Measurements from ENCODE around the gene NELL1. TPM values are rescaled to one million over a fixed set of nuclear protein-coding genes. Genes with fewer than 3 reads are reported as not detected.

The NELL1 gene
- total RNA-seq, 1 experiment from 2014 or later, result not detected

DNA sequence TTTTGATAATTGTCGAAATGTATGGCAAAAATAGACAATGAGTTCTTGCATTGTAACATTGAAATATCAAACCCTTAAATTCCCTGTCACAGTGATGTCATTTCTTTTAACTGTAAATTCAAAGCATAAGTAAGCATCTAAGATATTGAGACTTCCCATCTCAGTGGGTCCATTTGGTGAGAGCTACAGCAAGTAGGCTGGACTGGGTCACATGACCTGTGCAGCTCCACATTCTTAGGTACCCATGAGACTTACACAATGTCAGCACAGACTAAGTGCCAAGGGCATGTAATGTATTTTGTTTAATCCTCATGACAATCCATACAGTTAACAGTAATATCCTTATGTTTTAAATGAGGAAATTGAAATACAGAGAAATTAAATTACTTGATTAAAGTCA is 210.7 kb downstream of the NELL1 start:
- Histone ChIP-seq H3K27me3 (no peaks in the 10 kb centered on the region), H3K36me3 (no peaks in the 10 kb centered on the region), H3K4me3 (no peak overlapping the region), H3K9me3 (no peaks in the 10 kb centered on the region)
- no peak for DNase-seq

DNA sequence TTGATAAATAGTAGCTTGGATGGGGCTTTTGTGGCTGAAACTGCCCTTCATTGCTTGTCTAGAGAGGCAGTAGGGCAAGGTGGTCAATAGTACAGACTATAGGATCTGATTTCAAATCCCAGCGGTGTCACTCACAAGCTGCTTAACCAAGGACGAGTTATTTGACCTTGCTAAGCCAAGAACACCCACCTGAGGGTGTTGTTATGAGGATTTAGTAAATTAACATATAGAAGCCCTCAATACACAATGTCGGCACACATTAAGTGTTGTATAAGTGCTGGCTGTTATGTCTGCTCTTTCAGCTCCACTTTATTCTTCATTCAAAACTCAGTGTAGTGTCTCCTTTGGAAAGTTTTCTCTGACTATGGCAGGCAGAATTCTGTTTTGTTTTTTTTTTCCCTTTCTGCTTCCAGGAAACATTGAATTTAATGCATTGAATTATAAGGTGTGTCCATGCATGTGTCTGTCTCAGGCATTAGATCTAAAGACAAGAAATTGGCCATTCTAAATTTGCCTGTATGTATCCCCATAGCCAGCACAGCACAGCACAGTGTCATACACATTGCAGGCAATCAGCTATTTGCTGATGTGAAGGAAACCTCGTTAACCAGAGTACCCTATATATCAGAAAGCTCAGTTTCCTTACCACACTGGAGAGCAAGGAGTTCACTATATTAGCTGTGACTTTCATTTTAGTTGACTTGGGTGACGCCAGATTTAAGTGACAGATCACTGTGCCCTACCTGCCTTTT is 212.1 kb downstream of the NELL1 start:
- H3K9me3 ChIP-seq, result no peaks in the 10 kb centered on the region
- DNase-seq, result no peak
- no peaks in the 10 kb centered on the region for H3K36me3 ChIP-seq
- H3K27me3 ChIP-seq, result no peaks in the 10 kb centered on the region
- H3K4me3 ChIP-seq, result no peak overlapping the region

DNA sequence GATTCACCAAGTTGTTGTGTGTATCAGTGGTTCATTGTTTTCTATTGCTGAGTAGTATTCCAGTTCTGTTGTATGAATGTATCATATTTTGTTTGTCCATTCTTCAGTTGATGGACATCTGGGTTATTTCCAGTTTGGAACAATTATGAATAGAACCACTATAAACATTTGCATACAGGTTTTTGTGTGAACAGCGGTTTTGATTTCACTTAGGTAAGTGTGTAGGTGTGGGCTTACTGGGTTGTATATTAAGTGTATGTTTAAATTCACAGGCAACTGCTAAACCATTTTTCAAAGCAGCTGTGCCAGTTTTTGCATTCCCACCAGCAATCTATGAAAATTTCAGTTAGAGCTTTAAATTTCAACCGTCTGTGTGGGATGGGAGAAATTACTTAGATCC is 217.8 kb downstream of the NELL1 start:
- Histone ChIP-seq H3K9me3 (no peaks in the 10 kb centered on the region), H3K27me3 (no peaks in the 10 kb centered on the region), H3K36me3 (no peaks in the 10 kb centered on the region), H3K4me3 (no peak overlapping the region)
- DNase-seq, result no peak

DNA sequence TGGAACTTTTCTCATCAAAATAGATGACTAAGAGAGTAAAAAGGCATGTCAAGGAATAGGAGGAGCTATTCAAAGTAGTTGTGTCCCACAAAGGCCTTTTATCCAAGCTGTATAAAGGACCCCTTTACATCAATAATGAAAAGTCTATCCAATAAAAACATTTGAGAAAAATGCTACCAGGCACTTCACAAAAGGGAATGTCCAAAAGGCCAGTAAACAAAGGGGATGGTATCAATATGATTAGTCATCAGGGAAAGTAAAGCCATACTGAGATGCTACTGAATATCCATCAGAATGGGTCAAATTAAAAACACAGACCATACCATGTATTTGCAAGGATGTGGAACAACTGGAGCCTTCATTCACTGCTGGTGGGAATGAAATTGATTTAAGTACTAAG is 224.9 kb downstream of the NELL1 start:
- Histone ChIP-seq H3K9me3 (no peaks in the 10 kb centered on the region), H3K36me3 (no peaks in the 10 kb centered on the region), H3K4me3 (no peak overlapping the region), H3K27me3 (no peaks in the 10 kb centered on the region)
- DNase-seq, result no peak

DNA sequence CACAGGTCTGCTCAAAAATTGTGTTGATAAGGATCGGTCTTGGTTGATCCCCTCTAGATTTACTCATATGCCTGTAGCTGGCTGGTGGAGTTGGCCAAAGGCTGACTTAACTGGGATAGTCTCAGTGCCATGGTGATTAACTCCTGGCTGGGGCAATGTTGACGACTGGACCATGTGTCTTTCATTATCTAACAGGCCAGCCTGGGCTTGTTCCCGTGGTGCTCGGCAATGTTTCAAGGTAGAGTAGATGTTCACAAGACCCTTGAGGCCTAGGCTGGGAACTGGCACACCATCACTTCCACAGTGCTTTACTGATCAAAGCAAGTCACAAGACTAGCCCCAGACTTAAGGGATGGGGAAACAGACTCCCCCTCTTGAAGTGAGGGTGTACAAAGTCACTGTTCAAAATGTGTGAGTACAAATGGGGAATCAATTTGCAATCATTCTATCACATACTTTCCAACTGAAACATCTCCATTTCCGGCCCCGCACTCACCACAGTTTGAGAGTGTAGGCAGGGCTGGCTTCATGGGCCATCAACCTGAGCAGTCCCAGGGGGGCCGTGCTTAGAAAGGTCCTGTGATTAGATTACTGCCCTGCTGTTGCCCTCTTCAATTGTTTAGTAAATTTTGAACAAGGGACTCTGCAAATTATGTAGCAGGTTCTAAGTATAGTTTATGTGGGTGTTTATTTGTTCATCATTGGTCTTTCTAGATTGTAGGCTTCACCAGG is 240.8 kb downstream of the NELL1 start:
- Histone ChIP-seq H3K9me3 (no peaks in the 10 kb centered on the region), H3K27me3 (no peaks in the 10 kb centered on the region), H3K36me3 (no peaks in the 10 kb centered on the region), H3K4me3 (no peak overlapping the region)
- no peak for DNase-seq

DNA sequence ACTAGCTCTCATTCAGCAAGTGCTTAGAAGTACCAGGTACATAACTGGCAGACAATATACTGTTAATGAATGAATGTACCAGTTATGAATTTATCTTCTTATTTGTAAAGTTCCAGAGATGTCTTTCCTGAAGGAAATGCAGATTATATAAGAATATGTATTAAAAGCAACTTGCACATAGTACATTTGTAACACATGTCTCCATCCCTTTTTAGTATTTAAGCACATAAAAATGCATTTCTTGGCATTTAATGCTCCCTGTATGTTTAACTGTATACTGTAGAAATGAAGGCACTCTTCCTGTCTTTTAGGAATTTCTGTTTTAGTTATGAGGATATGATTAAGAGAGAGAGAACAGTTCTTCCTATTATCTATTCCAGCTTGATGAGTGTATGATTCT is 241.3 kb downstream of the NELL1 start:
- H3K27me3 ChIP-seq, result no peaks in the 10 kb centered on the region
- DNase-seq, result no peak
- no peaks in the 10 kb centered on the region for H3K9me3 ChIP-seq
- H3K4me3 ChIP-seq, result no peak overlapping the region
- no peaks in the 10 kb centered on the region for H3K36me3 ChIP-seq

DNA sequence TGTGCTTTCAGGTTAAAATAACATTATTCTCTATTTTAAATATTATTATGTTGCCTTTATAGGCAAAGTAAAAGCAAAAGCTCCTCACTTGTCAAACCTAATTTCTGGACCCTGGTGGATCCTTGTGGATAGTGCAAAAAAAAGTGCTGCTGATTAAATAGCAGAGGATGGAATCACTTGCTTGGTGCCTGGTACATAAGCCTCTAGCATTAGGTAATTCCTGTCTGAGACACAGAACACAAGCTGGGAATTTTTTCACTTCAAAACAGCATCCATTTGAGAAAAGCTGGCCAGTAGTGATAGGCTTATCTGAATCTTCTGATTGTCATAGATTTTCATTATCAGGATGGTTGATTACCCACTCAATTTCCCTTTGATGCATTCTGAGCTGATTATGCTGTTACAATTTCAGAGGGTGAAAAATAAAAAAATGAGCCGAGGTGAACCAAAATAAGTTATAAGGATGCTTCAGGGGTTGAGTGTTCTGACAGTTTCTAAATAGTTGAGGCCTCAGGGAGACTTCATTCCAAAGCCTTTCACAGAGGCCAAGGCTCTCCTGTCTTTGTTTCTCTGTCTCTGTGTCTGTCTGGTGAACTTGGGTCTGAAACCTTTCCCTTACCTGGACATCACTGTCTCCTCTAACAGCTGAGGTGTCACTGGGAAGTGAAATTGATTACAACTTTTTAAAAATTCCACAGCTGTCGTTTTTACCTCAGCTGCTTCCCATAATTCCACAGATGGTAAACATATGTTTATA is 242.9 kb downstream of the NELL1 start:
- H3K9me3 ChIP-seq, result no peaks in the 10 kb centered on the region
- no peaks in the 10 kb centered on the region for H3K27me3 ChIP-seq
- no peaks in the 10 kb centered on the region for H3K36me3 ChIP-seq
- no peak overlapping the region for H3K4me3 ChIP-seq
- DNase-seq, result no peak

DNA sequence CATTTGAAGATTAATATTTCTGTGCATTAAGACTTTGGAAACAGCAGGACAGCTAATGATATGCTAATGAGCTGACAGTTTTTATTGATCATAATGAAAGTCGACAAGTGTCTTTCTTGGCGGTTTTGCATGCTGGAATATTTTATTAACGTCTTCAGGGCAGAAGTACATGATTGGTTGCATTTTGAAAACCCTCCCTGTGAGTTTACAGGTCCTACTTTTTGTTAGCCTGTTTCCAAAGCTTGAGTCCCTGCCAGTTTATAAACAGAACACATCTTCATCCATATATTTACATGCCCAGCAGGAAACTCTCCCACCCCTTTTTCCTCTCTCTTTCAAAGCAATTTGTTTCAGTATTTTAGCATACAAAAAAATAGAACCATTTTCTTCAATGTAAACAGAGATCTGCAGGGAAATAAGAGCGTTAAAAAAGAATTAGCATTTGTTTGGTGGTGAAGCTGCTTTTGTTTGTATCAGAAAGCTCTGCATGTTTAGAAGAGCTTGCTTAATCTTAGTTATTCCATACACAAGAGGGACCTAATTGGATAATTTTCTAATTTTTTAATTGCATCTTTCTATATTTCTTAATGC is 243.6 kb downstream of the NELL1 start:
- no peak for DNase-seq
- Histone ChIP-seq H3K27me3 (no peaks in the 10 kb centered on the region), H3K9me3 (no peaks in the 10 kb centered on the region), H3K4me3 (no peak overlapping the region), H3K36me3 (no peaks in the 10 kb centered on the region)

DNA sequence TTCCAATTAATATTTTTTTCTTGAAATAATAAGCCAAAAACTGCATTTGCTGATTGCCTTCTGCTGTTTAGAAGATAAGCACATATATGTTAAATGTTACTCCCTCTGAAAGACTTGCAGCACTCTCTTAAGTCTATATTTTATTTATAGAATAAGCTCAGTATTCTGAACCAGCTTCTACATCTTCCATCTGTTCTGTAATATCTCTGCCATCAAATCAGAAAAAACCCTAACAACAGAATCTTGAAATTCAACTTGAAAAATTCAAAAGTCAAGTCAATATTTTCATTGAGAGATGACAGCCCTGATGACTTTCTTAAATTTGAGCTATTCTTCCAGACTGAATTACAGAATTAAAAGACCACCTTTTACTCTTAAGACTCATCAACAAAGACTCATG is 247.9 kb downstream of the NELL1 start:
- no peak overlapping the region for H3K4me3 ChIP-seq
- DNase-seq, result no peak
- no peaks in the 10 kb centered on the region for H3K27me3 ChIP-seq
- H3K36me3 ChIP-seq, result no peaks in the 10 kb centered on the region
- H3K9me3 ChIP-seq, result no peaks in the 10 kb centered on the region

DNA sequence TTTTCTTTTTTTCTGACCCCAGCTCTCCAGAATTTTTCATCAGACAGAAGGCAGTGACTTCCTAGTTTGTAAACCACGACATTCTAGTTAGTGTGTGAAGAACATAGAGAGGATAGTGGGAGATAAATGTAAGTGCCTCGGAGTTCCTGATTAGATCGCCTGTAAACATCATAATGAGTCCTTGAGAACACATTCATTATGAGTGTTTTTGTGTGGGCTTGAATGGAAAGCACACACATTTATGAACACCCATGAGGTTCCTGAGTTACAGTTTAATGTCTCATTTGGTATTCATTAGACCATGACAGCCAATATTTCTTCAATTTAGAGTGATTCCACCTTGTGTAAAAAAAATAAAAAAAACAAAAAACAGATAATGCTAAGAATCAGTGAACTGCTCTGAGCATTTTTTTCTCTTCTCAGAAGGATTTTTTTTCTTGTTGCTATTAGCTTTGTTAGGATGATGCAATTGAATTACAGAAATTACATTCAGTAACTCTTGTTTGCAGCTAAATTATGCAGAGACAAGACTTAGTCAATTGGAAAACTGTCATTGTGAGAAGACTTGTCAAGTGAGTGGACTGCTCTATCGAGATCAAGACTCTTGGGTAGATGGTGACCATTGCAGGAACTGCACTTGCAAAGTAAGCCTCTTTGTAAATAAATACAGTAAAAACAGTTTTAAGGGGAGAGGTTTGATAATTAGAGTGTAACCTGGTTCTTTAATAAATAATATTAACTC is 257.6 kb downstream of the NELL1 start:
- no peaks in the 10 kb centered on the region for H3K9me3 ChIP-seq
- DNase-seq, result no peak
- no peak overlapping the region for H3K4me3 ChIP-seq
- H3K36me3 ChIP-seq, result no peaks in the 10 kb centered on the region
- H3K27me3 ChIP-seq, result no peaks in the 10 kb centered on the region

DNA sequence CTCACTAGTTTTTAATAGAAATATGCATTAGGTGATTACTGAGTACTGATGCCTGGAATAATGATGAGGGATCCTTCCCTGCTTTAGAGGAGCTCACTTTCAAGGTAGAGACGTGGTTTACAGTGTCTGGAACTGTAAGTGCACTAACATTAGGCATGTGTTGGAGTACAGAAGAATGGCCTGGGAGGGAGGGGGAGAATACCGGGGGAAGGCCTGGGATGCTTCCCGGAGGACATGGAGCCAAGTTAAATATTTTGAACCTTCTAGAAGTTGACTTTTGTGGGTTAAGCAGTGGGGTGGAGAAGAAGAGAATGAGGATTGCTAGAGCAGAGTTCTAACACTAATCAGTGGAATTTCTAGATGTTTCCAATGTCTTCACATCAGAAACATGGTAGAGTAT is 261.6 kb downstream of the NELL1 start:
- no peak for DNase-seq
- no peak overlapping the region for H3K4me3 ChIP-seq
- no peaks in the 10 kb centered on the region for H3K27me3 ChIP-seq

DNA sequence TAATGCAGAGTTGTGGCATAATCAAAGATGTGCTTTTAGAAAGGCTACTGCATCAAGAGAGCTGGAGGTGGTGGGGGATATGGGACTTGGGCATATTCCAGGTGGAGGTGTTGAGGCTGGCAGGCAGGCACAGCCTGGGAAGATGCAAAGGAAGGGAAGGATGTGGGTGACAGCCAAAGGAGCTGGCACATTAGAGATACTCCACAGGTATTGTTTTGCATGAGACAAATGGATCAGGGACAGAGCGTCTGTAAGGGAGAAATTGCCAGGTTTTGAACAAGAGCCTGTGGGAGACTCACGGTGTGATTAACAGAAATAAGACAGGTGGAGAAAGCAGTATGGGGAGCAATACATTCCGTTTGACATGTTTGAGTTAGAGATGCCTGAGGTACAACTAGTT is 263.7 kb downstream of the NELL1 start:
- Histone ChIP-seq H3K4me3 (no peak overlapping the region), H3K27me3 (no peaks in the 10 kb centered on the region), H3K9me3 (no peaks in the 10 kb centered on the region), H3K36me3 (no peaks in the 10 kb centered on the region)
- DNase-seq, result no peak

More for the DNA sequence above, 261.6 kb downstream of the NELL1 start:
- Histone ChIP-seq H3K36me3 (no peaks in the 10 kb centered on the region), H3K9me3 (no peaks in the 10 kb centered on the region)

DNA sequence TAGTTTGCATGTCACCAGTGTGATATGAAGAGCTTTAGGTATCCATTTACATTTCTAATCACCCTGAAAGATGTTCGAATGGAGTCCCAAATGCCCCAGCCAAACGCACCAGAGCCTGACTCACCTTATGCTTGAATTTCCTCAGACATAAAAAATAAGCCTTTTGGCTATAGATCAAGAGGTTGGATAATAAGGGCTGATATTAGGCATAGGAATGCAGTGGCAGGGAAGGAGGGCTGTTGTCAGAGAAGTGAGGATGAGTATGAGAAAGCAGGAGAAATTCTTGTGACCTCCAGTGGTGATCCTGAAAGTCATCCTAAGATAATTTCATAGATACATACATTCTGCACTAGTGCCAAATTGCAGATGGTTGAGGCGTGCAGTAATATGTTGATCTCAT is 264.6 kb downstream of the NELL1 start:
- peak; percentile 12 for DNase-seq
- Histone ChIP-seq H3K36me3 (no peaks in the 10 kb centered on the region), H3K9me3 (no peaks in the 10 kb centered on the region)

DNA sequence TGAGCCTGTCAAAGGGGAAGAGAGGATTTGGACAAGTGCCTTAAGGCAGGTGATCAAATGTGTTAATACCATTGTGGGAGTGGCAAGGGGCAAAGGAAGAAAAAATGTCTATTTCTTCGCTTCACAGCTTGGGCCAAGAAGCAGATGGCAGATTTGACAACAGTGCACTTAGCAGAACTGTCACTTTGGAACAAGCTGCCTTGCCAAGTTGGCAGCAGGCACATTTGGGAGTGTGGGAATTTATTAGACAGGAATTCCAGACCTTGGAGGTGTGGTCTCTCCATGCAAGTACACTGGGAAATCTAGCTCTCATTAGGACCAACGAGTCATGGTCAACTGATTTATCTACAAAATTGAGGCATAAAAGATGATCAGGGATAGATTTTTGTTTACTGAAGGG is 265.1 kb downstream of the NELL1 start:
- no peaks in the 10 kb centered on the region for H3K27me3 ChIP-seq
- H3K4me3 ChIP-seq, result no peak overlapping the region
- DNase-seq, result no peak
- no peaks in the 10 kb centered on the region for H3K9me3 ChIP-seq
- H3K36me3 ChIP-seq, result no peaks in the 10 kb centered on the region

More for the DNA sequence above, 264.6 kb downstream of the NELL1 start:
- Histone ChIP-seq H3K27me3 (no peaks in the 10 kb centered on the region), H3K4me3 (no peak overlapping the region)

DNA sequence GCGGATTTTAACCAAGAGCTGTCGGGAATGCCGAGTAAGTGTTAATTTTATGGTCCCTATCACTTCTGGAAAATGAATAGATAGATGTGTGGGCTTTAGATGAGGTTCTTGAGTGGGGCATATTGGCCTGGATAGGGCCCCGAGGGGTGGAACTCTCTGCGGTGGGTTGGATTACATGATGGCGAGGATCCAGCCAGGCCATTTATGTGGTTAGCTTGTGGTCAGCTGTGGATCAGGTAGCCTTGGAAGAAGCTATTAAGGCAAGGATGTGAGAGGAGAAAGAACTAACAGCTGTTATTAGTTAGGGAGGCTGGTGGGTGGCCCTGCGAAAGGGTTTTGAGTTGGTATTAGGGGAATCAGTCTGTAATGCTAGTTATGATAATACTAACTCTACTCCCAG is 268.4 kb downstream of the NELL1 start:
- Histone ChIP-seq H3K36me3 (no peaks in the 10 kb centered on the region), H3K27me3 (no peaks in the 10 kb centered on the region), H3K9me3 (no peaks in the 10 kb centered on the region), H3K4me3 (no peak overlapping the region)
- no peak for DNase-seq

DNA sequence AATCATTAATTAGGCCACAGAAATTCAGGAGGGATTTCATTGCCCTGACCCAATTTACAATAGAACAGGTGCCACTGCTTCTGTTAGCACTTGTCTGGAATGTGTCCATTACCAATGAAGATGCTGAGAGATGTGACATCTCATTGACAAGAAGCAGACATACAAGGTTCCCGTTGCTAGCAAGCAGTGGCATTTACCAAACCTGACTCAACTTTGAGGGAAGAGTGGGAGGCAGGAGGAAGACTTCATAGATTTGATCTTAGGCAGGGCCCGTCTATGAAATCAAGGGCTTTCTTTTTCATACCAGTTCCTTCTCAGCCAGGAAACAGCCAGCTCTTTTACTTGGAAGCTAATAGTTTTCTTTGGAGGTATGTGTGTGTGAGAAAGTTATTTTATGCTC is 280.2 kb downstream of the NELL1 start:
- H3K27me3 ChIP-seq, result no peaks in the 10 kb centered on the region
- H3K36me3 ChIP-seq, result no peaks in the 10 kb centered on the region
- no peak for DNase-seq
- H3K9me3 ChIP-seq, result no peaks in the 10 kb centered on the region
- no peak overlapping the region for H3K4me3 ChIP-seq
